NCI-H774 (cell line): ENCODE results near the gene PRKCE.
"Not testable (repeated sequence)": the region's sequence is repeated elsewhere in the genome, so short reads cannot be mapped to it uniquely, and the experiment has no call there.

Source experiments
- DNase-seq: peaks from one replicate; lab custom pipeline; 2025; lab: John Stamatoyannopoulos, UW

The PRKCE gene

GRCh38 chr2:46194856-46195255 is 543.4 kb downstream of the PRKCE start:
- DNase-seq = no peak

- DNase-seq = no peak
These were observed 544.3 kb downstream of the PRKCE start for GRCh38 chr2:46195819-46196218.

GRCh38 chr2:46196871-46197462 is 545.5 kb downstream of the PRKCE start:
- DNase-seq = no peak

- DNase-seq = no peak
These were observed 546.2 kb downstream of the PRKCE start for GRCh38 chr2:46197672-46198071.

GRCh38 chr2:46198164-46198883 is 546.8 kb downstream of the PRKCE start:
- DNase-seq = no peak

- DNase-seq = no peak
These were observed 547.5 kb downstream of the PRKCE start for GRCh38 chr2:46198966-46199365.

- DNase-seq = no peak
These were observed 548.7 kb downstream of the PRKCE start for GRCh38 chr2:46200100-46200690.

- DNase-seq = no peak
These were observed 549.6 kb downstream of the PRKCE start for GRCh38 chr2:46200861-46201605.

GRCh38 chr2:46202453-46202852 is 551.0 kb downstream of the PRKCE start:
- DNase-seq = no peak

- DNase-seq = no peak
These were observed 551.5 kb downstream of the PRKCE start for GRCh38 chr2:46202987-46203386.

- not testable (repeated sequence) for DNase-seq
These were observed 552.2 kb downstream of the PRKCE start for GRCh38 chr2:46203636-46204035.

GRCh38 chr2:46207591-46207990 is 556.1 kb downstream of the PRKCE start:
- no peak for DNase-seq

- DNase-seq = no peak
These were observed 557.3 kb downstream of the PRKCE start for GRCh38 chr2:46208766-46209165.

GRCh38 chr2:46210063-46210462 is 558.6 kb downstream of the PRKCE start:
- no peak for DNase-seq

GRCh38 chr2:46211461-46211860 is 560.0 kb downstream of the PRKCE start:
- DNase-seq = no peak

- DNase-seq = no peak
These were observed 562.4 kb downstream of the PRKCE start for GRCh38 chr2:46213906-46214305.

GRCh38 chr2:46216213-46216612 is 564.7 kb downstream of the PRKCE start:
- DNase-seq = no peak

GRCh38 chr2:46223514-46223913 is 572.0 kb downstream of the PRKCE start:
- not testable (repeated sequence) for DNase-seq

- DNase-seq = no peak
These were observed 573.7 kb downstream of the PRKCE start for GRCh38 chr2:46225150-46225625.

- no peak for DNase-seq
These were observed 574.3 kb downstream of the PRKCE start for GRCh38 chr2:46225730-46226129.

GRCh38 chr2:46226620-46227019 is 575.1 kb downstream of the PRKCE start:
- no peak for DNase-seq

- no peak for DNase-seq
These were observed 575.5 kb downstream of the PRKCE start for GRCh38 chr2:46227022-46227421.
